OCI-LY7 (cell line): ENCODE measurements around the gene MIR17HG. TPM values are rescaled to one million over a fixed set of nuclear protein-coding genes. Genes with fewer than 3 reads are reported as not detected.

Source experiments
- BruUV-seq: library from RNA; stranded (reverse); fragments of 400-500 nt; replicated peaks from 2 replicates; lab custom pipeline; 2021; lab: Mats Ljungman, UMichigan
- CTCF ChIA-PET: fragments of 300-600 bp; sonication (Branson Sonifier 250); formaldehyde crosslinking; loops from one replicate; lab custom pipeline; 2022; ENCODE audit warnings: antibody characterized with exemption; ENCODE audit not compliant: unreplicated experiment; lab: Charles Lee
- POLR2A ChIA-PET: fragments of 300-600 bp; sonication (Branson Sonifier 250); formaldehyde crosslinking; loops from one replicate; lab custom pipeline; 2022; ENCODE audit warnings: antibody characterized with exemption; lab: Charles Lee
- DNase-seq: peaks from one replicate; pipeline ENCODE4 v3.0.0-alpha.2; 2015; ENCODE audit warnings: low spot score
- H2AFZ ChIP-seq: fragments of 200-600 bp; sonication (generic), shearing (Covaris generic); 2 replicates; pipeline ENCODE4 v1.6.1; 2014; ENCODE audit warnings: mild to moderate bottlenecking, antibody characterized with exemption, low read length, moderate library complexity
- H3K27ac ChIP-seq: fragments of 200-600 bp; sonication (generic); 2 replicates; pipeline ENCODE4 v1.5.1; 2014; ENCODE audit warnings: mixed run types, low read depth, mild to moderate bottlenecking, moderate library complexity, low read length, inconsistent platforms; ENCODE audit not compliant: poor library complexity, severe bottlenecking
- H3K36me3 ChIP-seq: fragments of 200-600 bp; sonication (generic); 2 replicates; pipeline ENCODE4 v1.6.1; 2014; ENCODE audit warnings: mild to moderate bottlenecking, antibody characterized with exemption, low read length, moderate library complexity, mixed read lengths; ENCODE audit not compliant: insufficient read depth
- H3K4me1 ChIP-seq: fragments of 200-600 bp; sonication (generic); 2 replicates; pipeline ENCODE4 v1.5.1; 2014; ENCODE audit warnings: mild to moderate bottlenecking, low read length; ENCODE audit not compliant: insufficient read depth, poor library complexity, severe bottlenecking
- H3K4me2 ChIP-seq: fragments of 200-600 bp; sonication (generic); 2 replicates; pipeline ENCODE4 v1.6.1; 2014; ENCODE audit warnings: mild to moderate bottlenecking, low read length
- H3K4me3 ChIP-seq: fragments of 200-600 bp; sonication (generic); 2 replicates; pipeline ENCODE4 v1.5.1; 2014; ENCODE audit warnings: mild to moderate bottlenecking, low read depth, low read length; ENCODE audit not compliant: poor library complexity, severe bottlenecking
- H3K79me2 ChIP-seq: fragments of 200-600 bp; sonication (generic); 2 replicates; pipeline ENCODE4 v1.6.1; 2016; ENCODE audit warnings: low read depth, mild to moderate bottlenecking, low read length, moderate library complexity, mixed read lengths; ENCODE audit not compliant: insufficient read depth
- H3K9me2 ChIP-seq: fragments of 200-600 bp; sonication (generic); 2 replicates; pipeline ENCODE4 v1.6.1; 2016; ENCODE audit warnings: mild to moderate bottlenecking, low read length, mixed read lengths; ENCODE audit not compliant: insufficient read depth
- H3K9me3 ChIP-seq: fragments of 200-600 bp; sonication (generic); 2 replicates; pipeline ENCODE4 v1.6.1; 2014; ENCODE audit warnings: mild to moderate bottlenecking, mixed run types, low read length, mixed read lengths
- H4K20me1 ChIP-seq: fragments of 200-600 bp; sonication (generic); 2 replicates; pipeline ENCODE4 v1.6.1; 2014; ENCODE audit warnings: mild to moderate bottlenecking, antibody characterized with exemption, low read length, moderate library complexity, mixed read lengths; ENCODE audit not compliant: insufficient read depth
- EZH2phosphoT487 ChIP-seq: fragments of 200-600 bp; sonication (generic); IDR thresholded peaks from 2 replicates; pipeline ENCODE4 v1.6.1; 2018; ENCODE audit warnings: low read depth, borderline replicate concordance, mild to moderate bottlenecking, mixed run types, antibody characterized with exemption, low read length, moderate library complexity, mixed read lengths
- intact Hi-C: fragments of 100-400 bp; cut with micrococcal nuclease; formaldehyde crosslinking; loops from one replicate; pipeline ENCODE4 v1.10.0; 2022; ENCODE audit not compliant: unreplicated experiment
- total RNA-seq, 2 experiments: library from RNA; depleted of rRNA in 1 of 2; stranded (reverse); fragments of >200 nt in 1 of 2; shearing (Covaris generic) in 1 of 2; gene quantifications; 2 replicates each; pipeline ENCODE4 v1.2.3, GENCODE V29; 2014 to 2022
- TF ChIP-seq, protein P1 (sequence below): fragments of 200-600 bp; sonication (generic); conservative IDR thresholded peaks from 2 replicates; pipeline ENCODE4 v1.5.1; 2014; ENCODE audit warnings: mild to moderate bottlenecking, antibody characterized with exemption, low read length, moderate library complexity, mixed read lengths

Gene MIR17HG
- total RNA-seq, 2 experiments from 2014 or later = 199 to 242 TPM

DNA sequence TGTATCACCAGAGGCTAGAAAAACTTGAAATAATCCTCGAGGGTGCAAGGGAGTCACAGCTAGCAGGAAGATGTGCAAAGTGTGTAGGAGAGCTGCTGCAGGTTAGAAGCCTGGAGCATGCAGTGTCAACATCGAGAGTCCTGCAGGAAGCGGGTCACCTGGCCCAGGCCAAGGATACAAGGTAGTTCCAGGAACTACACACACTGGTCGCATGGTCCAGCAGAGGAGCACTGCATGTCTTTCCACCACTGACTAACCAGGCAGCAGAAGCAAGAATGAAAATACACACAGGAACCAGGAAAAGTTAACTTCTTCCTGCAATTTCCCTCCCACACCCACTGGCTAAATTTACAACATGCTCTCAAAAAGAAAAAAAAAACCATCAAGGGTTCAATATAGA lies 36.0 kb upstream of the MIR17HG start:
- TF ChIP-seq, protein P1, sequence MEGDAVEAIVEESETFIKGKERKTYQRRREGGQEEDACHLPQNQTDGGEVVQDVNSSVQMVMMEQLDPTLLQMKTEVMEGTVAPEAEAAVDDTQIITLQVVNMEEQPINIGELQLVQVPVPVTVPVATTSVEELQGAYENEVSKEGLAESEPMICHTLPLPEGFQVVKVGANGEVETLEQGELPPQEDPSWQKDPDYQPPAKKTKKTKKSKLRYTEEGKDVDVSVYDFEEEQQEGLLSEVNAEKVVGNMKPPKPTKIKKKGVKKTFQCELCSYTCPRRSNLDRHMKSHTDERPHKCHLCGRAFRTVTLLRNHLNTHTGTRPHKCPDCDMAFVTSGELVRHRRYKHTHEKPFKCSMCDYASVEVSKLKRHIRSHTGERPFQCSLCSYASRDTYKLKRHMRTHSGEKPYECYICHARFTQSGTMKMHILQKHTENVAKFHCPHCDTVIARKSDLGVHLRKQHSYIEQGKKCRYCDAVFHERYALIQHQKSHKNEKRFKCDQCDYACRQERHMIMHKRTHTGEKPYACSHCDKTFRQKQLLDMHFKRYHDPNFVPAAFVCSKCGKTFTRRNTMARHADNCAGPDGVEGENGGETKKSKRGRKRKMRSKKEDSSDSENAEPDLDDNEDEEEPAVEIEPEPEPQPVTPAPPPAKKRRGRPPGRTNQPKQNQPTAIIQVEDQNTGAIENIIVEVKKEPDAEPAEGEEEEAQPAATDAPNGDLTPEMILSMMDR = no peak
- TF ChIP-seq EZH2phosphoT487 = no peak
- Histone ChIP-seq H2AFZ (peak overlapping the region; percentile 54), H3K27ac (no peak overlapping the region), H3K79me2 (no peaks in the 10 kb centered on the region), H3K9me3 (0 out of 2 replicates have a peak, but pooled peaks cover 5% of the 10 kb centered on the region), H3K9me2 (peaks cover 5% of the 10 kb centered on the region; the same call in 1 of the 2 replicates), H3K36me3 (no peaks in the 10 kb centered on the region), H4K20me1 (no peaks in the 10 kb centered on the region; the same call in 1 of the 2 replicates), H3K4me2 (no peak overlapping the region), H3K4me1 (peaks cover 5% of the 10 kb centered on the region), H3K4me3 (no peak overlapping the region)
- no TSS peak for BruUV-seq
- POLR2A ChIA-PET = interaction anchor here (0.6 to 7.7 kb wide), 17 partner anchors 9 to 191 kb away, joined by 3 to 96 read pairs (median 6); partner anchors contain the start of gene MIR17HG
- peak; percentile 39 for DNase-seq
- intact Hi-C loops = no loop called here
- CTCF ChIA-PET = interaction anchor here (0.8 to 2.2 kb wide), 3 partner anchors 10 to 35 kb away, joined by 3 to 6 read pairs (median 3); no protein-coding TSS in a partner anchor

- CTCF ChIA-PET = interaction anchor here (0.7 to 2.2 kb wide), 3 partner anchors 11 to 30 kb away, joined by 3 to 6 read pairs (median 3); no protein-coding TSS in a partner anchor
- H3K4me1 ChIP-seq = peaks cover 5% of the 10 kb centered on the region
- no peak overlapping the region for H3K4me3 ChIP-seq
- H3K4me2 ChIP-seq = peak overlapping the region; percentile 1
- H3K9me2 ChIP-seq = peaks cover 5% of the 10 kb centered on the region; the same call in 1 of the 2 replicates
- intact Hi-C loops = loop anchor here (2.0 kb wide), 2 partner anchors 34 to 94 kb away; partner anchors contain the start of gene MIR17HG
- H4K20me1 ChIP-seq = no peaks in the 10 kb centered on the region; the same call in 1 of the 2 replicates
- no TSS peak for BruUV-seq
- H3K27ac ChIP-seq = no peak overlapping the region
- no peaks in the 10 kb centered on the region for H3K79me2 ChIP-seq
- peak overlapping the region; percentile 54 for H2AFZ ChIP-seq
- DNase-seq = peak; percentile 49
- POLR2A ChIA-PET = interaction anchor here (0.6 to 7.7 kb wide), 23 partner anchors 10 to 798 kb away, joined by 3 to 96 read pairs (median 5); partner anchors contain the start of gene MIR17HG
- no peak for TF ChIP-seq EZH2phosphoT487
- TF ChIP-seq, protein P1 = no peak
- no peaks in the 10 kb centered on the region for H3K36me3 ChIP-seq
- H3K9me3 ChIP-seq = no peaks in the 10 kb centered on the region
Measured at GRCh38 chr13:91312324-91312723, 35.2 kb upstream of the MIR17HG start.

DNA sequence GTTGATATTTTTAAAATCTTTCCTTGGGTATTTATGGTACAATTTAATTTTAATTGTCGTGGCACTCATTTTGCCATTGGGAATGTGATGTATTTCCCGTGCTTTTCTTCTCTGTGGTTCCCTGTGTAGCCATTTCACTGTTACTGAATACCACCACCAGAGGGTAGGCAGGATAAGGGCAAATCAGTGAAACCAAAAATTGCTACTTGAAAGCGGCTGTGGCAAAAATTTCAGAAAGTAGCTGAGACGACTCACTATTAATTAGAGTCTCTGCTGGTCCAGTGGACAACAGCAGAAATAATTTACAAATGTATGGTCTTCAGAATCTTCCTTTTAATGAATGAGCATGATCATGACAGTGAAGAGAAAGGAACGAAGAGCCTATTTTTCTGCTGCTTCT lies 34.4 kb upstream of the MIR17HG start:
- no TSS peak for BruUV-seq
- Histone ChIP-seq H3K9me2 (peaks cover 5% of the 10 kb centered on the region; the same call in 1 of the 2 replicates), H3K27ac (no peak overlapping the region), H3K4me2 (peak overlapping the region; percentile 0; the same call in 1 of the 2 replicates), H4K20me1 (no peaks in the 10 kb centered on the region; the same call in 1 of the 2 replicates), H3K4me3 (no peak overlapping the region), H3K4me1 (peaks cover 5% of the 10 kb centered on the region), H2AFZ (peak overlapping the region; percentile 1; the same call in 1 of the 2 replicates), H3K9me3 (no peaks in the 10 kb centered on the region), H3K79me2 (no peaks in the 10 kb centered on the region), H3K36me3 (no peaks in the 10 kb centered on the region)
- peak; percentile 71 for DNase-seq
- ChIA-PET CTCF (no interaction called here), POLR2A (interaction anchor here (0.6 to 7.7 kb wide), 24 partner anchors 10 to 797 kb away, joined by 3 to 96 read pairs (median 7); partner anchors contain the start of gene MIR17HG)
- intact Hi-C loops = loop anchor here (2.0 kb wide), 2 partner anchors 34 to 94 kb away; partner anchors contain the start of gene MIR17HG
- TF ChIP-seq, protein P1 = no peak
- TF ChIP-seq EZH2phosphoT487 = no peak
